HT-29 (cell line): ENCODE measurements around the gene CLGN. TPM values are rescaled to one million over a fixed set of nuclear protein-coding genes. Genes with fewer than 3 reads are reported as not detected.
"Not testable (repeated sequence)": the region's sequence is repeated elsewhere in the genome, so short reads cannot be mapped to it uniquely, and the experiment has no call there.

Experiments
- DNase-seq: peaks from one replicate; pipeline ENCODE4 v3.0.0-alpha.2; 2015; ENCODE audit warnings: low spot score
- total RNA-seq: library from RNA; depleted of rRNA; stranded (reverse); fragments of >200 nt; shearing (Covaris generic); gene quantifications from 2 replicates; pipeline ENCODE4 v1.2.3, GENCODE V29; 2014; rRNA removed

Gene CLGN
- 0.05 TPM in 1 of 2 replicates, not detected in the other for total RNA-seq

GRCh38 chr4:140427106-140427918, at the start of gene CLGN:
Gene CLGN (minus strand): TSS chr4:140427648. CDS start chr4:140413078, 14,570 bp downstream.
- peak; percentile 66 for DNase-seq

- no peak for DNase-seq
These were observed 44.7 kb upstream of the CLGN start for GRCh38 chr4:140472156-140472555.

DNA sequence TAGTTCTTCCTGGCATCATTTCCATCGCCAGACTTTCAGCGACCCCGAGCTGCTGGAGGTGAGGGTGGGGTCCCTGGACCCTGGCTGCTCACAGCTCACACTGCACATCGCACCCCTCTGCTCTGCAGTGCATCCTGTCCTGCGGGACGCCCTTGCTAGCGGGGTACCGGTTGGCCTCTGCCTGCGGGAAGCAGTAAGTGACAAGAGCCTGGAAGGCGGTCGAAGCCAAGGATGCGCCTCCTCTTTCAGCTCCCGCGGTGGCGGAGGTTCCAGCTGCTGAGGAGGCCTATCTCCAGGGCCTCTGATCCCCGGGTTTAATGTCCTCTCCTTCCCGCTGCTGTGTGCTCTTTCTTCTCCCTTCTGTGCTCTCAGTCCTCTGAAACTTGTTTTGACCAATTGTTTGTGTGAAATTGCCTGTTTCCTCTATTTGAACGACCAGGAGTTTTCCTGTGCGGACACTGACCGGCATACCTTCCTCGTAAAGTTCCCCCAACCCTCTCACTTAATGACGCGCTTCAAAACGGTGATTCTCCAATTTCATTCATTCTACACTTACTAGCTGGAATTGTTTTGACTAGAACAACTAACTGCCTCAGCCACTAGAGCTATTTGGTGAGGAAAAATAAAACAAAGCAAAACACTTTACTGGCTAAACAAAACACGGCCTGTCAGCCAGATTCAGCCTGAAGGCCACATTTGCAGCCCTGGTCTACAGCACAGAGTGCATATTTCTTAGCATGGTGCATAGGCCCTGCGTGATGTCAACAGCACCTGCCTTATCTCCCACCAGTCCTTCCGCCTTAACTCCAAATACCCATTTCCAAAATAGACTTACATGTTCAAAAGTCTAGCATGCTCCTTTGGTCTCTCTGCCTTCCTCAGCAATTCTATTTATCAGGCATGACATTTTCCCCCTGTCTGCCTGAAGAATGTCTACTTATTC, 42.6 kb upstream of the CLGN start:
- DNase-seq, result no peak

GRCh38 chr4:140466146-140466545, 38.7 kb upstream of the CLGN start:
- no peak for DNase-seq

- no peak for DNase-seq
These were observed 36.2 kb upstream of the CLGN start for GRCh38 chr4:140463614-140464013.

DNA sequence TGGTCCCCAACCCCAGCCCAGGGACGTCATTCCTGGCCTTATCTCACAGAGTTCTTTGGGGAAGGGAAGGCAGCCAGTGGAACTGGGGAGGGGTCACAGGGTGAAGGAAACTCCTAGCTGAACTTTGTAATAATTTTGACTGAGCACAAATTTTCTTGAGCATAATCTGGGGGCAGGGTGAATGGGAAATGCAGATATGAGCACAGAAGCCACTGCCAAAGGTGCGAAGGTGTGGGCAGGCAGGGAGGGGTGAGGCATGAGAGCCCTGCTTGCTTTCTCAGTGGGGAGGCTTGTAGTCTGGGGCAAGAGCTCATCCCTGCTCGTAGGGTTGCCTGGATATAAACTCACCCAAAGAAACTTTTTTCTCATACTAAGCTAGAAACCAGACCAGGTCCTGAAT, 35.7 kb upstream of the CLGN start:
- no peak for DNase-seq

DNA sequence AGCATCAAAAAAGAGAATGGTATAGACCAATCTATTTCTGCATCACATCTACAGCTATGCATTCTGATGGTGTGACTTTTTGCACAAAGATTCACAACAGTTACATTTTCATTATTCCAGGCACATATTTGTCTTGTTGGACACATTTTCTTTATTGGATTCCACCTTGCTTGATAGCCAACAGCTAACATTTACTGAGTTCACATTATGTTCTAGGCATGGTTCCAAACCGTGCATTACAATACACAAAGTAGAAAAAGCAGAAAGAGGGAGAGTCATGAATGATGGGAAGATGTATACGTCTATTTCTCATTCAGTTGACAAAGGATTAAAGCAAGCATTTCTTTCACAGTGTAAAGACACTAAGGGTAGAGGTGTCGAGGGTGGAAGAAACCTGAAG, 22.9 kb upstream of the CLGN start:
- no peak for DNase-seq

DNA sequence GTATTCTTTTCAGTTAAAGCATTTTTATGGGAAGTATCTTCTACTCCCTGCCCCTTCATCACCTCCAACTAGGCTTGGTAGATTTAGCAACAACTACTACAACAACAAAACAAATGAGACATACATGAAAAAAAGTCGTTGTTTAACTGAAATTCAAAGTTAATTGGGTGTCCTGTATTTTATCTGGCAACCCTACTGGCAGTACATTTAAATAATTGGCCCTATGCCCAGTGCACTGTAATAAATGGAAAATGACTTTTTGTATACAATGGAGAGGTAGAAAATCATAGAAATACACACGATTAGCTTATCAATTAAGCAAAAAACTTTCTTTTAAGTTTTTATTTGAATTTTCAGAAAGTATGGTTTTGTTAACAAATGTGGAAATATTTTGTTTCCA, 21.4 kb upstream of the CLGN start:
- DNase-seq, result no peak

GRCh38 chr4:140448162-140448561, 20.7 kb upstream of the CLGN start:
- no peak for DNase-seq

DNA sequence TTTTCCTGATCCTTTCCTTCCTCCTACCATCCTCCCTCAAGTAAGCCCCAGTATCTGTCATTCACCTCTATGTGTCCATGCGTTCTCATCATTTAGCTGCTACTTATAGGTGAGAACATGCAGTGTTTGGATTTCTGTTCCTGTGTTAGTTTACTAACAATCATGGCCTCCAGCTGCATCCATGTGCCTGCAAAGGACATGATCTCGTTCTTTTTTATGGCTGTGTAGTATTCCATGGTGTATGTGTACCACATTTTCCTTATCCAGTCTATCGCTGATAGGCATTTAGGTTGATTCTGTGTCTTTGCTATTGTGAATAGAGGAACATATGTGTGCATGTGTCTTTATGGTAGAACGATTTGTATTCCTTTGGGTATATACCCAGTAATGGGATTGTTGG, 16.9 kb upstream of the CLGN start:
- not testable (repeated sequence) for DNase-seq

GRCh38 chr4:140439644-140440142, 12.2 kb upstream of the CLGN start:
- DNase-seq, result no peak

DNA sequence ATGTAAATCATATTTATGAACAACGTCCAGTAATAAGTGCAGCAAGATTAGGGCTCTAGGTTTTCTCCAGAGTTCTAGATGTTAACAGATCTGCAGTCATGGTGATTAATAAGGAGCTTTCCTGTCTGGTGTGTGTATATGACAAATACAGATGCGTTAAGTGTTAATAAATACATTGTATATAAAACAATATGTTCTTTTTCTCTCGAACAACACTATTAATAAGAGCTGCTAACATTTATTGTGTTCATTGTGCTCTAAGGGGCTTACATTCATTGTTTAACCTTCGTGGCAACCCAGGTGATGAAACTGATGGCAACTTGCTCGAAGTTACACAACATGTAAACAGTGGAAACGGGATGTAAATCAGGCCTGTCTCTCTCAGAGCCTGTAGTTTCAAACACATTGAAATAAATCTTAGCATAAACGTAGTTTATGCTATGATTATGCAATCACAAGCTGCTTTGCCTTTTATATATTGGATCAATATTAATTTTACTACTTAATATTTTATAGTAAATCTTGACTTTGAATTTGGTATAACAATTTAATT, 547 bp upstream of the CLGN start:
- DNase-seq, result no peak

DNA sequence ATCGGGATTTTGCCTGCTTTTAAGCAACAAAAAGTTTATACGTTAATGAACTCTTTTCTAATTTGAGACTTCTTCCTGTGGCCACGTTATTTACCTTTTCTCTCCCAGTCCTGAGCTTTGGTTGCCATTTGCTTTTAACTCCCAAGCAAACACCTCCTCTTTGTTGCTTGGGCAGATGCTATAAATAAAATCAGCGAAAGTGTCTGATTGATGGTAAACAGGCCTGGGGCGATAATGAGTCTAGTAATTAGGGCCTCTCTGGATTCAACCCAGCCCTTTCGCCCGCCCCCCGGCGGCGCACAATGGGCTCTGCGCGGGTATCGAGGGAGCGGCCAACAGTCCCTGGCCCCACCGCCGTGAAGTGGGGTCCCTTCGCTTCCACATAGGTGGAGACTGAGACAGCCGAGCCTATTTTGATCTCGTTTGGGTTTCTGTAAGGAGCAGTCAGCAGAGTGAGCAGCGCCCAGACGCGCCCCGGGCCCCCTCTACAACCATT, 790 bp downstream of the CLGN start:
- DNase-seq, result no peak

DNA sequence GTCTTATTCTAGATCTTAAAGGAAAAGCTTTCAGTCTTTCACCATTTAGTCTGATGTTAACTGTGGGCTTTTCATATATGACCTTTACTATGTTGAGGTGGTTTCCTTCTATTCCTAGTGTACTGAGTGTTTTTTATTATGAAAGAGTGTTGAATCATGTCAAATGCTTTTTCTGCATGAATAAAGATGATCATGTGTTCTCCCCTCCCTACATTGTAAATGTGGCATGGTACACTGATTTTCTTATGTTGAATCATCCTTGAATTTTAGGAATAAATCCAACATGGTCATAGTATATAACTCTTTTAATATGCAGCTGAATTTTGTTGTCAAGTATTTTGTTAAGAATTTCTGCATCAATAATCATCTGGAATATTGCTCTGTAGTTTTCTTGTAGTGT, 4.3 kb downstream of the CLGN start:
- no peak for DNase-seq

DNA sequence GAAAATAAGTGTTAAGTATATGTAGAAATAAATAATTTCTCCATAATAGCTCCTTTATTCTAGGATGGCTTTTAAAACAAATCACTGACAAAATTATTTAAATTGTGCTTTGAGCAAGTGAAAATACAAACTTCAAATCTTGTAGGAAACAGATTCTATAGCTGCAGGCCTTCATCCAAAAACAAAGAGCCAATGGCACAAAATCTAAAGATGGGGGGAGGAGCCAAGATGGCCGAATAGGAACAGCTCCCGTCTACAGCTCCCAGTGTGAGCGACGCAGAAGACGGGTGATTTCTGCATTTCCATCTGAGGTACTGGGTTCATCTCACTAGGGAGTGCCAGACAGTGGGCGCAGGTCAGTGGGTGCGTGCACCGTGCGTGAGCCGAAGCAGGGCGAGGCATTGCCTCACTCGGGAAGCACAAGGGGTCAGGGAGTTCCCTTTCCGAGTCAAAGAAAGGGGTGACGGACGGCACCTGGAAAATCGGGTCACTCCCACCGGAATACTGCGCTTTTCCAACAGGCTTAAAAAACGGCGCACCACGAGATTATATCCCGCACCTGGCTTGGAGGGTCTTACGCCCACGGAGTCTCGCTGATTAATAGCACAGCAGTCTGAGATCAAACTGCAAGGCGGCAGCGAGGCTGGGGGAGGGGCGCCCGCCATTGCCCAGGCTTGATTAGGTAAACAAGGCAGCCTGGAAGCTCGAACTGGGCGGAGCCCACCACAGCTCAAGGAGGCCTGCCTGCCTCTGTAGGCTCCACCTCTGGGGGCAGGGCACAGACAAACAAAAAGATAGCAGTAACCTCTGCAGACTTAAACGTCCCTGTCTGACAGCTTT, 14.1 kb downstream of the CLGN start:
- DNase-seq, result not testable (repeated sequence)

GRCh38 chr4:140408974-140409373, 18.5 kb downstream of the CLGN start:
- DNase-seq, result no peak

GRCh38 chr4:140406292-140406691, 21.2 kb downstream of the CLGN start:
- no peak for DNase-seq

GRCh38 chr4:140400111-140400510, 27.3 kb downstream of the CLGN start:
- no peak for DNase-seq

- no peak for DNase-seq
These were observed 31.8 kb downstream of the CLGN start for GRCh38 chr4:140395668-140396067.

DNA sequence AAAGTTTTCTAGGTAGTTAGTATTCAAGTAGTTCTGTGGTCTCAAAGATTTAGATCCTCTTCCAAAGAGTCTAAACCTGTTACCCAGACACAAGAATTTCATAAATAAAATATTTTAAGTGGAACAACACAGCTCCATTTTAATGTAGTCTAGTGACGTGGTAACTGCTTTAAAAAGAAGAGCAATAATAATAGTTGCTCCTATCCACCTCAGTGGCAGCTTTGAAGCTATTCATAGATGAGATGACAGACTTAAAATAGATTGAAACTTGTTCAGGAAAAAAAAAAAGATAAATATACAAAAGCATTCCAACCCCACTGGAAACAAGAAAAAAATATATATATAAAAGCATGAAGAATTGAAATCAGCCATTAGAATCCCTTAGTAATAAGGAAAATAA, 39.4 kb downstream of the CLGN start:
- DNase-seq, result no peak

DNA sequence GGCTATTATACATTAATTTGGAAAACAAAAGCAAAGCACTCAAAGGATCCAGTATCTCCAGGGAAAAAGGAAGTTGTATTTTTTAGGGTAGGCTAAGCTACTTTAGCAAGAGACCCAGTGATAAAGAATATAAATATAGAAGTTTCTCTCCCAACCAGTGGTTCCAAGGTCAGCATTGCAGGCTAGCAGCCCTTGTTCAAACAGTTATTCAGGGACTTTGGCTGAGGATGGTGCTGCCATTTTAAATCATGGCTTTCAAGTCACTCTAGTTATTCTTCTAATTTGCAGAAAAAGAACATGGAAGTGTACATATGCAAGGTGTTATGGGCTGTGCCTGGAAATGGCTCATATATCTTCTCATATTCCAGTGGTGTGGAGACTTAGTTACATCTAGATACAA, 44.7 kb downstream of the CLGN start:
- DNase-seq, result no peak
